ENCODE measurements around the gene CPE.

DNA sequence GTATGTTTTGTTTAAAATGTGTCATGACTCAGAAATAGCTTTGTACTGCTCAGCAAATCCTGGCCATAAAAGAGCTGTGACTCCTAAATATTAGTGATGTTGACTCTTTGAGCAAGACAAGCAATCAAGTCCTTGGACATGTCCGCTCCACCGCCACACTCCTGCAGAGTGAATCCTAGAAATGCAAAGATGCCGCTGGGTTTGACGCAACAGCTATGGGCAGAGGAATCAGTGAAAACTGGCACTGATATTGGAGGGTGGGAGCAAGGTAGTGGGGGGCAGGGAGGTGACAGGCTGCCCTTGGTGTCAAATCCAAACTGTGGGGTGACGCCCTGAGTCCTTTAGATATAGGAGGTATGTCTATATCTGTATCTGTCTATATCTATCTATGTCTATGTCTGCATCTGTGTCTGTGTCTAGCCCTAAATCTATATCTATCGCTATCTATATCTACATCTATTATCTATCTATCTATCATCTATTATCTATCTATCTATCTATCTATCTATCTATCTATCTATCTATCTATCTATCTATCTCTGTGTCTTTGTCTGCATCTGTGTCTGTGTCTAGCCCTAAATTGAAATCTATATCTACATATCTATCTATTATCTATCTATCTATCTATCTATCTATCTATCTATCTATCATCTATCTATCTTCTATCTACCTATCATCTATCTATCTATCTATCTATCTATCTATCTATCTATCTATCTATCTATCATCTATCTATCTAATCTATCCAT lies 129.7 kb downstream of the CPE start:
- TF ChIP-seq, protein P1, sequence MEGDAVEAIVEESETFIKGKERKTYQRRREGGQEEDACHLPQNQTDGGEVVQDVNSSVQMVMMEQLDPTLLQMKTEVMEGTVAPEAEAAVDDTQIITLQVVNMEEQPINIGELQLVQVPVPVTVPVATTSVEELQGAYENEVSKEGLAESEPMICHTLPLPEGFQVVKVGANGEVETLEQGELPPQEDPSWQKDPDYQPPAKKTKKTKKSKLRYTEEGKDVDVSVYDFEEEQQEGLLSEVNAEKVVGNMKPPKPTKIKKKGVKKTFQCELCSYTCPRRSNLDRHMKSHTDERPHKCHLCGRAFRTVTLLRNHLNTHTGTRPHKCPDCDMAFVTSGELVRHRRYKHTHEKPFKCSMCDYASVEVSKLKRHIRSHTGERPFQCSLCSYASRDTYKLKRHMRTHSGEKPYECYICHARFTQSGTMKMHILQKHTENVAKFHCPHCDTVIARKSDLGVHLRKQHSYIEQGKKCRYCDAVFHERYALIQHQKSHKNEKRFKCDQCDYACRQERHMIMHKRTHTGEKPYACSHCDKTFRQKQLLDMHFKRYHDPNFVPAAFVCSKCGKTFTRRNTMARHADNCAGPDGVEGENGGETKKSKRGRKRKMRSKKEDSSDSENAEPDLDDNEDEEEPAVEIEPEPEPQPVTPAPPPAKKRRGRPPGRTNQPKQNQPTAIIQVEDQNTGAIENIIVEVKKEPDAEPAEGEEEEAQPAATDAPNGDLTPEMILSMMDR (IDR thresholded peaks at IDR 0.05): no peak
- no peak for TF ChIP-seq EZH2 (IDR thresholded peaks at IDR 0.05)
